Measurements from ENCODE around the gene MITF.
"Not testable (repeated sequence)": the region's sequence is repeated elsewhere in the genome, so short reads cannot be mapped to it uniquely, and the experiment has no call there.

MITF gene

GRCh38 chr3:69906351-69906966 lies 167.2 kb downstream of the MITF start:
- no peak overlapping the region for H2AFZ ChIP-seq (ENCODE audit: low read depth, low read length)
- H4K20me1 ChIP-seq (ENCODE audit: insufficient read depth, low read length) = no peaks in the 10 kb centered on the region
- no peak overlapping the region for H3K4me3 ChIP-seq (ENCODE audit: low read length)
- no peak overlapping the region for H3K27ac ChIP-seq (ENCODE audit: low read length)
- no peaks in the 10 kb centered on the region for H3K27me3 ChIP-seq (ENCODE audit: low read depth, low read length)
- no peaks in the 10 kb centered on the region for H3K36me3 ChIP-seq (replicated peaks; ENCODE audit: low read depth, low read length)
- H3K9ac ChIP-seq (ENCODE audit: low read length) = no peak overlapping the region
- H3K9me3 ChIP-seq (ENCODE audit: insufficient read depth, low read length) = no peaks in the 10 kb centered on the region
- TF ChIP-seq CTCF (IDR thresholded peaks at IDR 0.05; ENCODE audit: low read depth, low read length) (no peak), EZH2phosphoT487 (IDR thresholded peaks at IDR 0.05; ENCODE audit: low read depth) (no peak)
- no peaks in the 10 kb centered on the region for H3K4me1 ChIP-seq (ENCODE audit: low read length)
- H3K4me2 ChIP-seq (ENCODE audit: low read length) = no peak overlapping the region
- H3K79me2 ChIP-seq (ENCODE audit: low read length) = no peaks in the 10 kb centered on the region

GRCh38 chr3:69907554-69907953 lies 168.3 kb downstream of the MITF start:
- no peak overlapping the region for H3K27ac ChIP-seq (ENCODE audit: low read length)
- no peaks in the 10 kb centered on the region for H3K27me3 ChIP-seq (ENCODE audit: low read depth, low read length)
- no peak overlapping the region for H3K9ac ChIP-seq (ENCODE audit: low read length)
- H3K4me3 ChIP-seq (ENCODE audit: low read length) = no peak overlapping the region
- H3K36me3 ChIP-seq (replicated peaks; ENCODE audit: low read depth, low read length) = no peaks in the 10 kb centered on the region
- H3K4me1 ChIP-seq (ENCODE audit: low read length) = no peaks in the 10 kb centered on the region
- no peaks in the 10 kb centered on the region for H3K79me2 ChIP-seq (ENCODE audit: low read length)
- H4K20me1 ChIP-seq (ENCODE audit: insufficient read depth, low read length) = no peaks in the 10 kb centered on the region
- no peak overlapping the region for H2AFZ ChIP-seq (ENCODE audit: low read depth, low read length)
- TF ChIP-seq CTCF (IDR thresholded peaks at IDR 0.05; ENCODE audit: low read depth, low read length) = no peak
- TF ChIP-seq EZH2phosphoT487 (IDR thresholded peaks at IDR 0.05; ENCODE audit: low read depth) = no peak
- H3K9me3 ChIP-seq (ENCODE audit: insufficient read depth, low read length) = no peaks in the 10 kb centered on the region
- no peak overlapping the region for H3K4me2 ChIP-seq (ENCODE audit: low read length)

GRCh38 chr3:69909859-69910258 lies 170.6 kb downstream of the MITF start:
- not testable (repeated sequence) for H3K36me3 ChIP-seq (replicated peaks; ENCODE audit: low read depth, low read length); H3K9ac ChIP-seq (ENCODE audit: low read length); H4K20me1 ChIP-seq (ENCODE audit: insufficient read depth, low read length)

GRCh38 chr3:69913422-69913821 lies 174.2 kb downstream of the MITF start:
- H3K4me3 ChIP-seq (ENCODE audit: low read length) = no peak overlapping the region

More at GRCh38 chr3:69909859-69910258, 170.6 kb downstream of the MITF start:
- not testable (repeated sequence) for H3K4me2 ChIP-seq (ENCODE audit: low read length); H3K9me3 ChIP-seq (ENCODE audit: insufficient read depth, low read length); H3K4me3 ChIP-seq (ENCODE audit: low read length); H3K4me1 ChIP-seq (ENCODE audit: low read length); H2AFZ ChIP-seq (ENCODE audit: low read depth, low read length); H3K27ac ChIP-seq (ENCODE audit: low read length); H3K79me2 ChIP-seq (ENCODE audit: low read length); H3K27me3 ChIP-seq (ENCODE audit: low read depth, low read length)

More at GRCh38 chr3:69913422-69913821, 174.2 kb downstream of the MITF start:
- H4K20me1 ChIP-seq (ENCODE audit: insufficient read depth, low read length) = no peaks in the 10 kb centered on the region
- no peak overlapping the region for H3K9ac ChIP-seq (ENCODE audit: low read length)
- H2AFZ ChIP-seq (ENCODE audit: low read depth, low read length) = no peak overlapping the region
- TF ChIP-seq EZH2phosphoT487 (IDR thresholded peaks at IDR 0.05; ENCODE audit: low read depth) = no peak
- TF ChIP-seq CTCF (IDR thresholded peaks at IDR 0.05; ENCODE audit: low read depth, low read length) = no peak
- H3K9me3 ChIP-seq (ENCODE audit: insufficient read depth, low read length) = no peaks in the 10 kb centered on the region
- no peaks in the 10 kb centered on the region for H3K79me2 ChIP-seq (ENCODE audit: low read length)
- no peaks in the 10 kb centered on the region for H3K4me1 ChIP-seq (ENCODE audit: low read length)
- H3K27ac ChIP-seq (ENCODE audit: low read length) = no peak overlapping the region
- no peak overlapping the region for H3K4me2 ChIP-seq (ENCODE audit: low read length)
- H3K36me3 ChIP-seq (replicated peaks; ENCODE audit: low read depth, low read length) = no peaks in the 10 kb centered on the region
- 0 out of 2 replicates have a peak, but pooled peaks cover 8% of the 10 kb centered on the region for H3K27me3 ChIP-seq (ENCODE audit: low read depth, low read length)
